Measurements from ENCODE around the gene CASZ1. TPM values are rescaled to one million over a fixed set of nuclear protein-coding genes. Genes with fewer than 3 reads are reported as not detected.

The CASZ1 gene
- total and polyA plus RNA-seq, 5 experiments from 2014 or later: 0.60 to 13.0 (median 1.4) TPM

DNA sequence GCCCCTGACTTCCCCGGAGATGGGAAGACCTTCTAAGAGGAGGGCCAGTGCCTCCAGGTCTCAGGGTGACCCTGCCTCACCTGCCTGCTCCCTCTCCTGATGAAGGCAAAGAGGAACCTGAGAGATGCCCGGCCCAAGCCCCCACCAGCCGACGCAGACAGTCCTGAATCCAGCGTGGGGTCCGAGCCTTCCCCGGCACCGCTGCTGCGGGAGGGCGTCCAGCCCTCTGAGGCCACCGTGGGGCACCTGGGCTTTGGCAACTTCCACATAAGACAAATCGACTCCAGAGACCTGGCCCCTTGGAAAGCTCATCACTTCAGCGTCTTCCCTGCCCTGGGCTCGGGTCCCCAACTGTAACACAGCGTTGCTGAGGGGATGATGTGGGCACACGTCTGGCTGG is 122.2 kb downstream of the CASZ1 start:
- POLR2A ChIA-PET: no interaction called here

DNA sequence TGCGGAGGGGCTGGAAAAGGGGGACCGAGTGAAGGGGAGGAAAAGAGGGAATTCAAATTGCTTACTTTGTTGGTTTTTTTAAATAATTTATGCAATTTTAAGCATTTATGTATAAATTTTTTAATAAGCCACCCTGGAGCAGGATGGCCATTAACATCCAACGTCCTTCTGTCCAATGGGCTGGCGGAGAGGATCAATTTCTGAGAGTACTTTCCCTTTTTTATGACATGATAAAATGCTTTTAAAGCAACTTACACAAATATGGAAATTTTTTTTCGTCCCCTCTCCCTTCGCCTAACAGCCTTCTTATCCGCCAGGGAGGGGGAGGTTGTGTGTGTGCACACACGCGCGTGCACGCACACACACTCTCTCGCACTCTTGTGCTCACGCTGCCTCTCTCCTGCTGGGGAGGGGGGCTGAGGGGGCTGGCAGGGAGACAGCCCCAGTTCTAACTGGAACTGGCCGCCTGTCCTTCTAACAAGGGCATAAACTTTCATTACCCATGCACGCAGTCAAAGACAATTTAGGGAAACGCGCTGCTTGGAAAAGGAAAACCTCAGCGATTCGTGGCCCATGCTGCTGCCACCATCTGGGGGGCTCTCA is 123.2 kb downstream of the CASZ1 start:
- DNase-seq: no peak
- H3K36me3 Mint-ChIP-seq: no peaks in the 10 kb centered on the region
- H3K27me3 Mint-ChIP-seq: no peaks in the 10 kb centered on the region
- no peak overlapping the region for H3K4me3 Mint-ChIP-seq
- no peak for ATAC-seq
- H3K9me3 Mint-ChIP-seq: no peaks in the 10 kb centered on the region
- H3K27ac Mint-ChIP-seq: peak overlapping the region in 1 of 10 donors; percentile 25
- POLR2A ChIA-PET: no interaction called here
- H3K4me1 Mint-ChIP-seq: peaks cover 3 to 11% (median 8%) of the 10 kb centered on the region in 4 donors

More for the DNA sequence above, 122.2 kb downstream of the CASZ1 start:
- Mint-ChIP-seq H3K27ac (no peak overlapping the region), H3K36me3 (no peaks in the 10 kb centered on the region), H3K4me3 (no peak overlapping the region), H3K9me3 (no peaks in the 10 kb centered on the region), H3K27me3 (no peaks in the 10 kb centered on the region), H3K4me1 (peaks cover 3 to 11% (median 8%) of the 10 kb centered on the region in 4 donors)
- ATAC-seq (no peak), DNase-seq (no peak)

DNA sequence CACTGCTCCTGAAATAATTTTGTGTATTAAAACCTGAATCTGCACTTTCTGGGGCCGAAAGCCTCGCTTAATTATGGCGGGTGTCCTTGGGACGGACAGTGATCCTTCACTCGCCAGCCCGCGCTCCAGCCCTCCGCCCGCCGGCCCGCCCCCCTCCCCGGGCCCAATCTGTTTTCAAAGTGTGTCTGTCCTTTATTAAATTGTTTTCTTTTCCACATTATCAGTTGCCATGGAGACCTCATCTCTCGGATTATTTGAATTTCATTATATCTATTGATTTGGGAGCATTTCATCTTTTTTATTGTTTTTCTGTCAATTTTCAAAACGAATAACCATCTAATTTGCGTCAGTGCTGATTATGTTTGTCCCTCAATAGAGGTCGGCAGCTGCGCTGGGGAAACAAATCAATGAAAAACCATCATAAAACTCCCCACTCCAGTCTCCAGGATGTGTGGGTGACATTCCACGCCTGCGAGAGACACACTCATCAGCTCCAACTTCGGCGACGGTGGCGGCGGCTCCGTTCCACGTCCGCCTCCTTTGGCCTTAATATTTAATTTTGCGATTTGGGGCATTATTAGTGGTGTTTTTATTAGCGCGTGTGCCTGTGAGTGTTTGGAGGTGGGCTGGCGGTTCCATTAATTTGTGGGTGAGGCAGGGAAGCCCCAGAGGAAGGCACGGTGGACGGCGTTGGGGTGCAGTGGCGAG is 123.9 kb downstream of the CASZ1 start:
- H3K36me3 Mint-ChIP-seq: no peaks in the 10 kb centered on the region
- no peaks in the 10 kb centered on the region for H3K27me3 Mint-ChIP-seq
- H3K9me3 Mint-ChIP-seq: no peaks in the 10 kb centered on the region
- ATAC-seq (no peak), DNase-seq (no peak)
- H3K27ac Mint-ChIP-seq: peak overlapping the region in 1 of 10 donors; percentile 25
- POLR2A ChIA-PET: no interaction called here
- H3K4me3 Mint-ChIP-seq: no peak overlapping the region
- H3K4me1 Mint-ChIP-seq: peaks cover 3 to 11% (median 8%) of the 10 kb centered on the region in 4 donors

DNA sequence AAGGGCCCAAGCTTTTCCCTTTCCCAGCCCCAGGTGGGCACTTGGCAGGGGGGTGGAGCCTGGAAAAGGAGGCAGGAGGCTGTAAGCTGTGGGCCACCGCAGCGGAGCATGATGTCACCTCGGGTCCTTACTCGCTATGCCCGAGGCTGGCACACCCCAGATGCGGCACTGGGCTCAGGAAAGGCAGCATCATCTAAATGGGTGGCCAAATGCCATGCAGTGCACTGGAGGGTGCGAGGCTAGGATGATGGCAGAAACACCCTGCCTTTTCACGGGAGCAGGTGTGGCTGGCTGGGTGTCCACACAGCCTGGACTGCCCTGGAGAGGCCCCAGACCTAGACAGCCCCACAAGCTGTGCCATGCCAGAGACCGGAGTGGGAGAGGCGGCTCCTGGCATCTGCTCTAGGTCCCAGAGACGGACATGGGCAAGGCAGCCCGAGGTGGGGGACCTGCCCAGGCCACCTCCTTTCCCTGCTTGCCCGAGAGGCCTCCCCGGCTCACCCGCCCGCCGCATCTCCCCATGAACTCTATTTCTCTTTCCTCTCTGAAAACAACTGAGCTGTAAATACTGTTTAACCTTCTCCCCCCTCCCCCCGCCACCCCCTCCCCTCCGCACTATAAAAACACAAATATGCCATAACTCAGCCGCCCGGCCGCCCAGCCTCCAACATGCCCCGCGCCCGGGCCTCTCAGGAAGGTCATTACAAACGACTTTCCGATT is 124.7 kb downstream of the CASZ1 start:
- ATAC-seq: no peak
- Mint-ChIP-seq H3K4me3 (no peak overlapping the region), H3K4me1 (peaks cover 3 to 7% (median 7%) of the 10 kb centered on the region in 4 donors), H3K27me3 (no peaks in the 10 kb centered on the region), H3K27ac (no peak overlapping the region), H3K9me3 (no peaks in the 10 kb centered on the region), H3K36me3 (no peaks in the 10 kb centered on the region)
- no peak for DNase-seq
- POLR2A ChIA-PET: no interaction called here

DNA sequence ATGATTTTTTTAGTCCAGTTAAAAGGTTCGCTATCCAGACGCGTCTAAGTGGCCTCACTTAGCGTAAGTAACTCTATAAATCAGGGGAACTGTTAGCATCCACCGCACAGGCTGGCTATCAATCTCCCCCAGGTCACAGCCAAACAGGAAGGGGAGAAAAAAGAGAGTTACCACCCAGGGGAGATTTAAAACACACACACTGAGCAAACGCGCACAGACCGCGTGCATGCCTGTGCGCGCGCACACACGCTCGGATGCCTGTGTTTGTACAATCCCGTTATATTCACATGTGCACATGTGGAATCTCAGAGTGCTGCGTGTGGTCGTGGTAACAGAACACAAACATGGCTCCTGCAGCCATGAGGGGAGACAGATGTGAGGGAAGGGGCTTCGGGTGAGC is 125.4 kb downstream of the CASZ1 start:
- H3K4me1 Mint-ChIP-seq: peaks cover 2 to 3% (median 3%) of the 10 kb centered on the region in 4 donors
- H3K36me3 Mint-ChIP-seq: no peaks in the 10 kb centered on the region
- peak overlapping the region in 1 of 10 donors; percentile 72 for H3K27ac Mint-ChIP-seq
- ATAC-seq (no peak), DNase-seq (no peak)
- no peaks in the 10 kb centered on the region for H3K27me3 Mint-ChIP-seq
- no peak overlapping the region for H3K4me3 Mint-ChIP-seq
- POLR2A ChIA-PET: no interaction called here
- H3K9me3 Mint-ChIP-seq: no peaks in the 10 kb centered on the region

DNA sequence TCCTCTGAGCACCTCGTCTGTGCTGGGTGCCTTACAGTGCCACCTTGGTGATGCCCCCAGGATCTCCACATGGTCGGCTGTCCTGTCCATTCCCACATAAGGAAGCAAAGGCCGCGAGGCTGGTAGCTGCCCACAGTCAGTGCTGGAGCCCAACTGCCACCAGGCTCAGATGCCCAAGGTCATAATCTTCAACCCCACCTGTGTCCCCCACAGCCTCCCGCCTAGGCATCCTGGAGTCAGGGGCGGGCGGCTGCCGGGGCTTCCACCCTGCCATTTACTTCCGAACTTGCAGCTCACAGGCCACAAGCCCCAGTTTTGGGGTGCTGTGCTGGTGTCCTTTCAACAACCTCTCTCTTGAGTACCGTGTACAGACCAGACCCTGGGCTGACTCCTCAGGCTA is 126.3 kb downstream of the CASZ1 start:
- ATAC-seq (no peak), DNase-seq (no peak)
- no peak overlapping the region for H3K4me3 Mint-ChIP-seq
- peak overlapping the region in 2 of 10 donors; percentile 63 to 73 for H3K27ac Mint-ChIP-seq
- H3K4me1 Mint-ChIP-seq: peaks cover 0 to 4% (median 3%) of the 10 kb centered on the region in 4 donors
- no peaks in the 10 kb centered on the region for H3K27me3 Mint-ChIP-seq
- POLR2A ChIA-PET: interaction anchor here (0.5 kb wide), 1 partner anchor 329 kb away, joined by 3 read pairs; no protein-coding TSS in a partner anchor
- H3K36me3 Mint-ChIP-seq: peaks cover 0 to 2% (median 0%) of the 10 kb centered on the region in 3 donors
- H3K9me3 Mint-ChIP-seq: no peaks in the 10 kb centered on the region

DNA sequence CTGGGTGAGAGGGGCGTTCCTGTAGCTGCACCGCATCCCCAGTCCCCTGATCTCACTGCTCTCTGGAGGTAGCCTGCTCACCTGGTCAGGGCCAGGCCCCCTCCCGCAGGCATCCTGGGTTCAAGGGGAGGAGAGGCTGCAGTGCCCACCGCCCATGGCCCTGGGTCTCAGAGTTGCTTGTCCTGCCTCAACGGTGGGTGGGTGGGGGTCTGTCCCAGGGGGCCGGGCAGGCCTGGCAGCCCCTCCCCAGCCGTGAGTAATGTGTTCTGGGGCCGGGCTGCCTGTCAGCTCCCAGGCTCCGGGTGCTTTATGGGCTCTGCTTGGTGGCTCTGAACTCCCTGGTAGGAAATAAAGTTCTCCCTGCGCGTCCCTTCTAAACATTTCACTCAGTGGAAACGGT is 126.9 kb downstream of the CASZ1 start:
- POLR2A ChIA-PET: no interaction called here
- Mint-ChIP-seq H3K4me1 (peaks cover 0 to 4% (median 3%) of the 10 kb centered on the region in 4 donors), H3K27me3 (no peaks in the 10 kb centered on the region), H3K36me3 (peaks cover 0 to 5% (median 0%) of the 10 kb centered on the region in 3 donors), H3K27ac (no peak overlapping the region), H3K4me3 (no peak overlapping the region), H3K9me3 (no peaks in the 10 kb centered on the region)
- DNase-seq (no peak), ATAC-seq (no peak)

DNA sequence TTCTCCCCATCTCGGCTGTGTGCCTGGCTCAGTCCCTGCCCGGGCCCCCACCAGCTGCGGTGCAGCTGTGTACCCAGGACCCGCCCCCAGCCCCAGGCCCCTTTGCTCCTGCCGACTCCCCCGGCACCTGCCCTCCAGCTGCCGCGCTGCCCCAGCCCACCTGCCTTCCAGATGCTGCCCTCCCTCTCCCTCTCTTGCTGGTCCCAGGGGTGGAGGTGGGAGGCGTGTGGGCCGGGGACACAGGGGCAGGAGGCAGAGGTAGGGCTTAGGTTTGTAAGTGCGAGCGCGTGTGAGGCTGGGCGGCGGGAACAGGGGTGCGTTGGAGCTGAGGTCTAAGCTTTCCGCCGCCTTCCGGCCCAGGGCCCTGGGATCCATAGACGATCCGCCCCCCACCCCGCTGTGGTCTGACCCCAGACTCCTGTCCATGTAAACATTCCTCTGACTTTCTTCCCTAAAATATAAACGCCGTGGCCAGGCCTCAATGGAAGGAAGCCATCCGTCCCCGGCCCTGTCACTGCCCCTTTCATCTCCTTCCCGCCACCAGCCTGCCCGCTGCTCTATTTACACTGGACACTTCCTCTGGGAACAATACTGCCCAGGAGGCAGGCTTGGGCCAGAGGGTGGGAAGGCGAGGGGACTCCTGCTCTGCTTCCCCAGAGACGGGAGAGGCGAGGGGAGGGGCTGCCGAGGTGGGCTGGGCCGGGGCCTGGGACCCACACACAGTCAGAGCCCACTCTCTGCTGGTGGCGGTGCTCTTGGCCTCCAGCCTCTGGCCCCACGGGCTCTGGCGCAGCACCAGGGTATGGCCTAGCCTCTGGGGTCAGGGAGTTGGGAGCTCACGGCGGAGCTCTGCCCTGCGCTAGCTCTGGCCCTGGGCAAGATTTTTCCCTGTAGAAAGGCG is 128.3 kb downstream of the CASZ1 start:
- ATAC-seq (no peak), DNase-seq (no peak)
- Mint-ChIP-seq H3K9me3 (no peaks in the 10 kb centered on the region), H3K36me3 (peaks cover 0 to 5% (median 0%) of the 10 kb centered on the region in 3 donors), H3K27ac (no peak overlapping the region), H3K27me3 (no peaks in the 10 kb centered on the region), H3K4me3 (no peak overlapping the region), H3K4me1 (peaks cover 0 to 4% (median 3%) of the 10 kb centered on the region in 4 donors)
- POLR2A ChIA-PET: no interaction called here

DNA sequence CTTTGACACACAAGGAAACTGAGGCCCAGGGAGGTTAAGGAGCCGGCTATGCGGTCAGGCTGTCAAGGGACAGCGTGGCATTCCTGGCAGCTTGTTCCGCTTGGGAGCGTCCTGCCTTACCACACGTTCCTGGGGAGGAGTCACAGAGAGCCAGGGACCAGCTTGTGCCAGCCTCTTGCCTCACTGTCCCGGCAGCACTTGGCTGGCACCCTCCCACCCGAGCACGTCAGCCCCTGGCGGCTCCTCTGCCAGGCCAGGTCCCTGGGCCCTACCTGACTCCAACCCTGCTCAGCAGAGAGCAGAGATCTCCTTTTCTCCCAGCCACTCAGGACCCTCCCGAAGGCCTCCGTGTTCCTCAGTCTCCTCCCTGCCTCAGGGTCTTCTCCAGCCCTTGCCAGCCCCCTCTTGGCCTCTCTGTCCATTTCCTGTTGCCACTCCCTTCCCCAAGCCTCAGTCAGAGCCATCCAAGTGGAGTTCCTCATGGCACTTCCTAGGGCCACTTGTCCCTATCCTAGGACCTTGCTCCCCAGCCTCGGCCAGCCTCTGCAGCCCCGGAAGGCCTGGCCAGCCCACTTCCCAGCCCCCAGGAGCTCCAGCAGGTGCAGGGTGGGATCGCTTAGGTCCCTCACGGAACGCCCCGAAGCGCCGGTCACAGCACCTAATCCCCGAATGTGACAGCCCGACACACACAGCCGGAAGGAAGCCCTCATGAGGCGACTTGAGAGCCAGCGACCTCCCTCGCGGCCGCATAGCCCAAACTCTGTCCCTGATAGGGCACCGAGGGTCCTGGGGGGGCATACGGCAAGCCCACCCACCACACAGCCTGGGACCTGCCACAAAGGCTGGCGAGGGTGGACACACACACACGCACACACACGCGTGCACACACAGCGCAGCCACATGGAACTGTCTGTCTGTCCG is 130.3 kb downstream of the CASZ1 start:
- Mint-ChIP-seq H3K4me3 (no peak overlapping the region), H3K27ac (peak overlapping the region in 1 of 10 donors; percentile 27), H3K4me1 (peaks cover 0 to 3% (median 2%) of the 10 kb centered on the region in 4 donors), H3K36me3 (peaks cover 0 to 5% (median 0%) of the 10 kb centered on the region in 3 donors), H3K27me3 (no peaks in the 10 kb centered on the region), H3K9me3 (no peaks in the 10 kb centered on the region)
- no peak for ATAC-seq
- POLR2A ChIA-PET: no interaction called here
- DNase-seq: no peak

DNA sequence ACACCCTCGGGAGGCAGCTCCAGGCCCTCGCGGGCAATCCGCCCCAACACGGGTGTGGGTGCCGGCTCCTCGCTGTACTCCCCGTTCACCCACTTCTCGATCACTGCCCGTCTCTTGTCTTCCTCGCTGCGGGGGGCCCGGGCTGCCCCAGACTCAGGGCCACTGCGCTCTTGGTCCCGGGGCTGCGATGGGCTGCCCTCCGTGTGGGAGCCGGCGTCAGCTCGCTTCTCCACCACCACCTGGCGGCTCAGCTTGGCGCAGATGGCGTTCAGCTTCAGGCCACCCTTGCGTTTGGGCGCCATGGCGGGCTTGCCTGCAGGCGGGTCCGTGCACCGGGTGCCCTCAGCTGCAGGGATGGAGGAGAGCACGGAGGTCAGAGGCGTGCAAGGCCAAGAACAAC is 131.2 kb downstream of the CASZ1 start:
- POLR2A ChIA-PET: no interaction called here

DNA sequence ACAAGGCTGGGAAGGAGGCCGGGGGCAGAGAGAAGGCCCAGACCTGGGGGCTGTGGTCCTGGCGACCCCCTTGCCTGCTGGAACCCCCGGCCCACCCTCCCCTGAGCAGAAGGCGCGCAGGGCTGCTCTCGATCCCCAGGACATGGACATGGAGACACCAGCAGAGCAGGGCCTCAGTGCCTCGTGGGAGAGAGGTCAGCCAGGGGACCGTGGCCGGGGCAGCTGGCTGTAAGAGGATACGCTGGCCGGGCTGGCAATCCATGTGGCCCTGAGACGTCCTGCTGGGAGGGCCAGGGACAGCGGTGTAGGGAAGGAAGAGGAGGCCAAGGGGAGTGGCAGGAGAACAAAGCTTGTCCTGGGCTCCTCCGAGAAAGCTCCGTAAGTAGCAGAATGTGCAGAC is 132.2 kb downstream of the CASZ1 start:
- ATAC-seq (no peak), DNase-seq (no peak)
- Mint-ChIP-seq H3K9me3 (no peaks in the 10 kb centered on the region), H3K27me3 (no peaks in the 10 kb centered on the region), H3K4me1 (peaks cover 0 to 1% (median 0%) of the 10 kb centered on the region in 4 donors), H3K4me3 (no peak overlapping the region), H3K36me3 (peaks cover 0 to 8% (median 0%) of the 10 kb centered on the region in 3 donors), H3K27ac (no peak overlapping the region)
- POLR2A ChIA-PET: no interaction called here

More for the DNA sequence above, 131.2 kb downstream of the CASZ1 start:
- no peak overlapping the region for H3K4me3 Mint-ChIP-seq
- H3K27me3 Mint-ChIP-seq: no peaks in the 10 kb centered on the region
- DNase-seq: no peak
- H3K27ac Mint-ChIP-seq: no peak overlapping the region
- peaks cover 0 to 1% (median 0%) of the 10 kb centered on the region in 4 donors for H3K4me1 Mint-ChIP-seq
- ATAC-seq: no peak
- no peaks in the 10 kb centered on the region for H3K9me3 Mint-ChIP-seq
- H3K36me3 Mint-ChIP-seq: peaks cover 0 to 5% (median 0%) of the 10 kb centered on the region in 3 donors

DNA sequence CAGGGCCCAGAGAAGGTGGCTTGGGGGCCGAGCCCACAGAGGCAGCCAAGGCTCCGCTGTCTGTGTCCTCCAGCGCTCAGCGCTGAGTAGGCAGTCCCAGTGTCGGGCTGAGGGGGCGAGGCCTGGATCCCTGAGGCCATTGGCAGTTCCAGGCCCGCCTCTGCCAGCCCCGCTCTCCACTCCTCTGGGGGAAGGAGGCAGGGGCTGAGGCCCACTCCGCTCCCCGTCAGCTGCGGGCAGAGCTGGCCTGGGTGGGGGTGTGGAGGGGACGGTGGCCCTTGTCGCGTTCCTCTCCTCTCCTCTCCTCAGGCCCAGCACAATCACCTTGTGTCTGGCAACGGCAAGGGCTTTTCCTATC is 132.8 kb downstream of the CASZ1 start:
- H3K4me3 Mint-ChIP-seq: no peak overlapping the region
- no peaks in the 10 kb centered on the region for H3K27me3 Mint-ChIP-seq
- H3K27ac Mint-ChIP-seq: no peak overlapping the region
- ATAC-seq (no peak), DNase-seq (no peak)
- peaks cover 0 to 10% (median 0%) of the 10 kb centered on the region in 3 donors for H3K36me3 Mint-ChIP-seq
- POLR2A ChIA-PET: no interaction called here
- H3K9me3 Mint-ChIP-seq: no peaks in the 10 kb centered on the region
- peaks cover 0 to 1% (median 0%) of the 10 kb centered on the region in 4 donors for H3K4me1 Mint-ChIP-seq
